Prostate gland (tissue), 2 donors: ENCODE data around the gene ZNF219.

ENCODE experiments used
- CTCF ChIP-seq, 4 experiments: fragments of 200-600 bp in 2 of 4; fragments of 450-650 bp in 2 of 4; sonication (generic) in 2 of 4; IDR thresholded peaks; 1 replicate in 3 of 4; 2 replicates in 1 of 4; pipeline ENCODE4 v1.5.1; 2016 to 2019; ENCODE audit warnings: antibody characterized with exemption in 4 of 4, mild to moderate bottlenecking in 2 of 4, moderate library complexity in 2 of 4
- POLR2A ChIP-seq: fragments of 450-650 bp; IDR thresholded peaks from one replicate; pipeline ENCODE4 v1.6.1; 2016; ENCODE audit warnings: antibody characterized with exemption, mild to moderate bottlenecking

- no peak for TF ChIP-seq POLR2A
- no peak for TF ChIP-seq CTCF (IDR thresholded peaks at IDR 0.05)
Measured at GRCh38 chr14:21049271-21049673, 49.2 kb downstream of the ZNF219 start.
